H7 (cell line): ENCODE results near the gene ZNF154. TPM values are rescaled to one million over a fixed set of nuclear protein-coding genes. Genes with fewer than 3 reads are reported as not detected.

Experiments used
- DNase-seq: peaks from one replicate; pipeline ENCODE4 v3.0.0; 2012
- H3K27me3 ChIP-seq: 2 replicates; pipeline ENCODE4 v1.6.0; 2011; ENCODE audit warnings: mild to moderate bottlenecking, low read length; ENCODE audit not compliant: control insufficient read depth, insufficient read depth
- H3K36me3 ChIP-seq: replicated peaks from 2 replicates; pipeline ENCODE4 v1.5.1; 2011; ENCODE audit warnings: low read length; ENCODE audit not compliant: control insufficient read depth, insufficient read depth
- H3K4me3 ChIP-seq: 2 replicates; pipeline ENCODE4 v1.5.1; 2011; ENCODE audit warnings: low read depth, mild to moderate bottlenecking, control low read depth, low read length, moderate library complexity; ENCODE audit not compliant: insufficient read depth
- total RNA-seq: library from RNA; depleted of rRNA; stranded (reverse); fragments of >200 nt; shearing (Covaris generic); gene quantifications from 2 replicates; pipeline ENCODE4 v1.2.3, GENCODE V29; 2014; rRNA removed

ZNF154 gene
- total RNA-seq, 1 experiment from 2014 or later = 3.9 TPM

DNA sequence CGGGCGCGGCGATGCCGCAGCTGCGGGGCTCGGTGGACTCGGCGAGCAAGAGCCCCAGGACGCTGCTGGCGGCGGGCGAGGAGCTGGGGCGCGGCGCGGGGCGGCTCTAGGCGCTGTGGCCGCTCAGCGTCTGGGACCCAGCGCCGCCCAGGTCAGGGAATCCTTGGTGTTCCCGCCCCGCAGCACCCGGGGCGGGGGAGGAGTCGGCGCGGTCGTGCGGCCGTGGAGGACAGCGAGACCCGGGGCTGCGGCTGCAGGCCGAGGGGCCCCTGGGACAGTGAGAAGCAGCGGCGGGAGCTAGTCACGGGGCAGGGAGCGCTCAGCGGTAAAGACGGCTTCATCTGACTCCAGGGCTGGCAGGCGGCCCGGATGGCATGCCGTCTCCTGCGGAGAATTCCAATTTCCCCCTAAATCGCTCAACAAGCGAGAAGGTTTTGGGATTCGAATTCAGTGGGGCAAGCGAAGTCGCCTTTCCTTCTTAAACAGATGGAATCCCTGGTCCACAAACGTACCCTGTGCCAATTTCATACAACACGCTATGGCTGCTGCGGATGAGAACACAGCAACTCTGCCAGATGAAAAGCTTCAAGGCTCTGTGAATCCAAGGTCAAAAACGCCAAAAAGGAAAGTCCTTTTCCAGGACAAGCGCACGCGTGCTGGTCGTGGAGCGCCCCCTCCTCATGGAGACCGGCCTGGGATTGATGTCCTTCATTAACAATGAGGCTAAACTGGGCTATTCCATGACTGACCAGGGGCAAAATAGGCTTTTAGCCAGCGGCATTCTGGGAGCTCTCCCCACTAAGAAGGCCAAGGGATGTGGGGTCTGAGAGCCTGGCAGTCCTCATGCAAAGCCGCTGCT lies 44.5 kb downstream of the ZNF154 start:
- Histone ChIP-seq H3K27me3 (peaks cover 15% of the 10 kb centered on the region; the same call in 1 of the 2 replicates), H3K36me3 (no peaks in the 10 kb centered on the region), H3K4me3 (peak overlapping the region; percentile 47)
- DNase-seq = peak; percentile 86

DNA sequence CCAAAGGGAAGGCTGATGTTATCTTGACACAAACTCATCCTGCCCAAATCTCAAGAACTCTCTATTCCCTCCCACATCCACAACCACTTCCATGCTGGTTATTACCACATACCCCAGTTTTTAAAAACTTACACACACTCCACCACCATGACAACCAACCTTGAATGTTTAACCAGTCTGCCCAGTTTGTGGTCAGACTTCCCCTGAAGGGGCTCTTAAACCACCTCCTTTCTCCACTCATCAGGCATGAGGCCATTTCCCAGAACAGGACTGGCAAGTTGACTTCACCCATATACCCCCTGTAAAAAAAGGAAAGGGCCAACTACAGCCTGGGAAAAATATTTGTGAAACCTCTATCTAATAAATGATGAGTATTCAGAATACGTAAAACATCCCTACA lies 52.7 kb downstream of the ZNF154 start:
- Histone ChIP-seq H3K36me3 (no peaks in the 10 kb centered on the region), H3K4me3 (no peak overlapping the region), H3K27me3 (no peaks in the 10 kb centered on the region; the same call in 1 of the 2 replicates)
- no peak for DNase-seq

GRCh38 chr19:57655443-57655842 lies 53.6 kb downstream of the ZNF154 start:
- no peak overlapping the region for H3K4me3 ChIP-seq
- no peak for DNase-seq
- H3K27me3 ChIP-seq = no peaks in the 10 kb centered on the region
- H3K36me3 ChIP-seq = no peaks in the 10 kb centered on the region

DNA sequence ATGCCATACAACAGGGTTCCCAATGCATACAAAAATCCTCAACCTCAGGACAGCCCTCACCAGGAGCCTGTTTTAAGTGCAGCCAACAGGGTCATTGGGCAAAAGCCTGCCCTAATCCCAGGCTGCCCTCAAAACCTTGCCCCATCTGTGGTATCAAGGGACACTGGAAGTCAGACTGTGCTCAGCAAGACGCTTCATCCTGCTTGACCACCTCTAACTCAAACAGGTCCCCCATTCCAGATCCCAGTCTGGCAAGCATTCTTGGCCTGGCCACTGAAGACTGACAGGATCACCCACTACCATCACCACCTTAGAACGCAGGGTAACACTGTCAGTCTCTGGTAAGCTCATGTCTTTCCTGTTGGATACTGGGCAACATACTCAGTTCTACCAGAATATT lies 55.3 kb downstream of the ZNF154 start:
- no peak overlapping the region for H3K4me3 ChIP-seq
- H3K27me3 ChIP-seq = no peaks in the 10 kb centered on the region
- no peak for DNase-seq
- no peaks in the 10 kb centered on the region for H3K36me3 ChIP-seq

DNA sequence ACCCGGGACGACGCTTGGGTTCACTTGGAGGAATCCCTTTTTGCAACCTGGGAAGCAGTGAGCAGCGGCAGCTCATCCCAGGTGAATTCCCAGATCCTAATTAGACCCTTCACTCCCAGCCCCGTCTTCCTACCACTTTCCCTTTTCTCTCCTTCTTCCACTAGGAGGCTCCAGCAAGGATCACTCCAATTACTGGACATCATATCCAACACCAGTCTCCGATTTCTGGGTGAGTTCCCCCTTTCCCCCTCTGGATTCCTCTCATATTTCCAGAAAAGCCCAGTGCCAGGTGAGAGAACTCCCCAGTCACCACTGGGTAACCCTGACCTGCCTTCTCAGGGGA lies 57.4 kb downstream of the ZNF154 start:
- no peak overlapping the region for H3K4me3 ChIP-seq
- H3K27me3 ChIP-seq = no peaks in the 10 kb centered on the region
- H3K36me3 ChIP-seq = no peaks in the 10 kb centered on the region
- DNase-seq = peak; percentile 41

GRCh38 chr19:57648331-57649003 lies 60.5 kb downstream of the ZNF154 start:
- no peak for DNase-seq

More at GRCh38 chr19:57648331-57649003, 60.5 kb downstream of the ZNF154 start:
- Histone ChIP-seq H3K4me3 (no peak overlapping the region), H3K27me3 (no peaks in the 10 kb centered on the region), H3K36me3 (no peaks in the 10 kb centered on the region)

Other genes starting within 250 kb of the ZNF154 start
- gene ZNF772, start 231.6 kb downstream of the ZNF154 start, total RNA-seq = 4.3 and 5.0 TPM in 2 replicates
- 10.6 and 12.5 TPM in 2 replicates for gene ZNF419, start 221.5 kb downstream of the ZNF154 start, total RNA-seq
- 7.2 and 9.3 TPM in 2 replicates for gene ZNF773, start 209.3 kb downstream of the ZNF154 start, total RNA-seq
- 3.6 and 5.6 TPM in 2 replicates for gene ZNF549, start 181.8 kb downstream of the ZNF154 start, total RNA-seq
- gene ZNF550, start 149.3 kb downstream of the ZNF154 start, total RNA-seq = 5.7 and 9.7 TPM in 2 replicates
- gene ZNF416, start 130.3 kb downstream of the ZNF154 start, total RNA-seq = 5.2 and 7.1 TPM in 2 replicates
- gene ZIK1, start 125.1 kb downstream of the ZNF154 start, total RNA-seq = 15.9 and 25.7 TPM in 2 replicates
- 7.2 and 11.5 TPM in 2 replicates for gene ZNF530, start 109.3 kb downstream of the ZNF154 start, total RNA-seq
- 31.6 and 34.4 TPM in 2 replicates for gene ZNF134, start 95.0 kb downstream of the ZNF154 start, total RNA-seq
- gene ZNF211, start 76.0 kb downstream of the ZNF154 start, total RNA-seq = 12.3 and 13.9 TPM in 2 replicates
- not detected in 2 replicates for gene ZSCAN4, start 40.3 kb downstream of the ZNF154 start, total RNA-seq
- gene ZNF551, start 27.2 kb downstream of the ZNF154 start, total RNA-seq = 19.9 and 28.2 TPM in 2 replicates
- gene ZNF671, start 18.4 kb upstream of the ZNF154 start, total RNA-seq = 7.7 and 9.9 TPM in 2 replicates
- 20.4 and 21.5 TPM in 2 replicates for gene ZNF776, start 37.6 kb upstream of the ZNF154 start, total RNA-seq
- 13.4 and 15.4 TPM in 2 replicates for gene ZNF586, start 60.5 kb upstream of the ZNF154 start, total RNA-seq
- 6.6 and 9.3 TPM in 2 replicates for gene ZNF552, start 105.7 kb upstream of the ZNF154 start, total RNA-seq
- gene ZNF587B, start 121.1 kb upstream of the ZNF154 start, total RNA-seq = 24.4 and 27.9 TPM in 2 replicates
- 19.0 and 19.7 TPM in 2 replicates for gene ZNF587, start 140.7 kb upstream of the ZNF154 start, total RNA-seq
- 16.8 and 24.3 TPM in 2 replicates for gene ZNF814, start 179.8 kb upstream of the ZNF154 start, total RNA-seq
- gene ZNF417, start 207.4 kb upstream of the ZNF154 start, total RNA-seq = 8.1 and 10.6 TPM in 2 replicates
- 5.7 and 6.0 TPM in 2 replicates for gene ZNF418, start 226.2 kb upstream of the ZNF154 start, total RNA-seq
- 4.0 and 6.8 TPM in 2 replicates for gene ZNF256, start 238.5 kb upstream of the ZNF154 start, total RNA-seq